Neural crest cell (in vitro differentiated cells): ENCODE data around the gene PNPLA4. TPM values are rescaled to one million over a fixed set of nuclear protein-coding genes. Genes with fewer than 3 reads are reported as not detected.

Experiments used
- DNase-seq: peaks from one replicate; pipeline ENCODE4 v3.0.0; 2021; ENCODE audit warnings: low read depth, mixed read lengths, low spot score
- H3K27ac Mint-ChIP-seq: one replicate; pipeline ENCODE4 v1.8.0; 2021; ENCODE audit warnings: mild to moderate bottlenecking, mixed read lengths; ENCODE audit not compliant: unreplicated experiment
- H3K27me3 Mint-ChIP-seq: 2 replicates; pipeline ENCODE4 v1.8.0; 2021; ENCODE audit warnings: low read depth, mild to moderate bottlenecking, mixed read lengths
- H3K36me3 Mint-ChIP-seq: 2 replicates; pipeline ENCODE4 v1.8.0; 2021; ENCODE audit warnings: low read depth, mild to moderate bottlenecking, mixed read lengths
- H3K4me1 Mint-ChIP-seq: 2 replicates; pipeline ENCODE4 v1.8.0; 2021; ENCODE audit warnings: mixed read lengths
- H3K4me3 Mint-ChIP-seq: one replicate; pipeline ENCODE4 v1.8.0; 2021; ENCODE audit warnings: mild to moderate bottlenecking, mixed read lengths
- H3K9me3 Mint-ChIP-seq: 2 replicates; pipeline ENCODE4 v1.8.0; 2021; ENCODE audit warnings: mixed read lengths
- CTCF ChIP-seq: fragments of 200-600 bp; sonication (generic); conservative IDR thresholded peaks from 2 replicates; pipeline ENCODE4 v1.5.0; 2021; ENCODE audit warnings: antibody characterized with exemption, mild to moderate bottlenecking
- long read RNA-seq: library from polyadenylated mRNA; unstranded; transcript quantifications from one replicate; pipeline ENCODE4 v2.0.0, GENCODE V29; 2020
- total RNA-seq: library from RNA; stranded (reverse); gene quantifications from 2 replicates; pipeline ENCODE4 v1.2.1, GENCODE V29; 2021

PNPLA4 gene
- total RNA-seq = 13.0 and 13.6 TPM in 2 replicates
- long read RNA-seq, transcript PNPLA4-201 (7 exons, 3,372 nt) = major isoform, 9 of 10 reads
- long read RNA-seq, partial matches to known transcripts = 0 of 10 reads
- long read RNA-seq, other reads (novel, unspliced or antisense) = 1 of 10 reads

- Mint-ChIP-seq H3K27me3 (no peaks in the 10 kb centered on the region), H3K9me3 (no peaks in the 10 kb centered on the region), H3K27ac (peak within 1 kb of the TSS; percentile 98), H3K4me3 (peak within 1 kb of the TSS; percentile 97), H3K4me1 (peaks cover 13% of the 10 kb centered on the region), H3K36me3 (no peaks in the 10 kb centered on the region)
- DNase-seq = peak; percentile 49
- TF ChIP-seq CTCF = peak; percentile 30
These were observed at the start of gene PNPLA4 for GRCh38 chrX:7927259-7928167. Gene PNPLA4, minus strand, starts transcription at chrX:7927413. Its CDS starts 1,294 bp downstream, at chrX:7926119.

- DNase-seq = no peak
- Mint-ChIP-seq H3K9me3 (peaks cover 5% of the 10 kb centered on the region), H3K36me3 (peaks cover 3% of the 10 kb centered on the region), H3K27me3 (no peaks in the 10 kb centered on the region), H3K27ac (no peak overlapping the region), H3K4me3 (no peak overlapping the region), H3K4me1 (no peaks in the 10 kb centered on the region)
- no peak for TF ChIP-seq CTCF
These were observed 45.4 kb upstream of the PNPLA4 start for GRCh38 chrX:7972586-7972985.

DNA sequence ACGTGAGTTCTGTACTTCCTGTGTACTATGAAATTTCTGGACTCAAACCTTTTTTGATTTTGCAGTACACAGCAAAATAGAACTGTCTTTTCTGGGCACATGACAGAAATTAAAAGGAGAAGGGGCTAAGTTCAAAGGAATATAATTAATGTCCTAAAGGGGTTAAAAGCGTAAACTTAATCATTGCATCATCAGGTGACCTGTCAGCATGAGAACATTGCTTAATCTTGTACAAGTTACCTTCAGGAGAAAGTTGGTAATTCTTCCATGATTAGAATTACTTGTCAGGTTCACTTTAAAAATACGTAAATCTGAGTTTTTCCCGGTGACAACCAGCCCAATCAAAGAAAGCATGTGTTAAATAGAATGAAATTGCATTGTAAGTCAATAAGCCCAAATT lies 43.2 kb upstream of the PNPLA4 start:
- Mint-ChIP-seq H3K4me3 (no peak overlapping the region), H3K36me3 (no peaks in the 10 kb centered on the region), H3K27ac (no peak overlapping the region), H3K4me1 (no peaks in the 10 kb centered on the region), H3K9me3 (peaks cover 3% of the 10 kb centered on the region), H3K27me3 (no peaks in the 10 kb centered on the region)
- no peak for TF ChIP-seq CTCF
- DNase-seq = no peak

GRCh38 chrX:7965436-7965835 lies 38.2 kb upstream of the PNPLA4 start:
- no peaks in the 10 kb centered on the region for H3K36me3 Mint-ChIP-seq
- no peak overlapping the region for H3K27ac Mint-ChIP-seq
- no peak overlapping the region for H3K4me3 Mint-ChIP-seq
- no peaks in the 10 kb centered on the region for H3K4me1 Mint-ChIP-seq
- H3K9me3 Mint-ChIP-seq = peaks cover 3% of the 10 kb centered on the region
- DNase-seq = no peak
- H3K27me3 Mint-ChIP-seq = no peaks in the 10 kb centered on the region
- no peak for TF ChIP-seq CTCF

- H3K27me3 Mint-ChIP-seq = no peaks in the 10 kb centered on the region
- H3K36me3 Mint-ChIP-seq = no peaks in the 10 kb centered on the region
- no peaks in the 10 kb centered on the region for H3K4me1 Mint-ChIP-seq
- no peaks in the 10 kb centered on the region for H3K9me3 Mint-ChIP-seq
- no peak overlapping the region for H3K4me3 Mint-ChIP-seq
- no peak for TF ChIP-seq CTCF
- no peak overlapping the region for H3K27ac Mint-ChIP-seq
- no peak for DNase-seq
These were observed 33.0 kb upstream of the PNPLA4 start for GRCh38 chrX:7960246-7960645.
